Stimulated activated CD8-positive, alpha-beta memory T cell treated with anti-CD3 and anti-CD28 coated beads, Interleukin-15, amount 100 ng/mL, for 4 hours (primary cell): ENCODE data around the gene REG3G.
"Not testable (repeated sequence)": the region's sequence is repeated elsewhere in the genome, so short reads cannot be mapped to it uniquely, and the experiment has no call there.

Experiments used
- DNase-seq, 2 donors: peaks; one replicate each; pipeline ENCODE4 v3.0.0-alpha.2; 2020; ENCODE audit warnings: low read depth in 2 of 2

Gene REG3G

GRCh38 chr2:79016342-79016741 is 9.2 kb upstream of the REG3G start:
- no peak for DNase-seq

GRCh38 chr2:79026061-79026460 is 559 bp downstream of the REG3G start:
- no peak for DNase-seq

- DNase-seq: no peak
Observed at GRCh38 chr2:79039944-79040343, 14.4 kb downstream of the REG3G start.

GRCh38 chr2:79041032-79041448 is 15.5 kb downstream of the REG3G start:
- no peak for DNase-seq

- DNase-seq: not testable (repeated sequence)
Observed at GRCh38 chr2:79053486-79053885, 28.0 kb downstream of the REG3G start.

- not testable (repeated sequence) for DNase-seq
Observed at GRCh38 chr2:79054769-79055168, 29.3 kb downstream of the REG3G start.

GRCh38 chr2:79065201-79065600 is 39.7 kb downstream of the REG3G start:
- no peak for DNase-seq

GRCh38 chr2:79071078-79071477 is 45.6 kb downstream of the REG3G start:
- DNase-seq: no peak
